Liver (tissue), 9 donors: ENCODE data around the gene RPL10. TPM values are rescaled to one million over a fixed set of nuclear protein-coding genes. Genes with fewer than 3 reads are reported as not detected.

Experiments used
- DNase-seq: peaks from one replicate; pipeline ENCODE4 v3.0.0-alpha.2; 2017; ENCODE audit warnings: low spot score
- H3K27ac ChIP-seq, 2 donors: one replicate each; pipeline ENCODE4 v1.7.0; 2013; ENCODE audit warnings: inconsistent platforms in 2 of 2, low read length in 2 of 2, control low read depth in 1 of 2, low read depth in 1 of 2, mild to moderate bottlenecking in 1 of 2
- H3K27me3 ChIP-seq, 4 donors: one replicate each; pipeline versions ENCODE4 v1.6.1 to v1.7.0; 2013; ENCODE audit warnings: low read length in 3 of 4, inconsistent platforms in 1 of 4, mild to moderate bottlenecking in 1 of 4, moderate library complexity in 1 of 4; ENCODE audit not compliant: control insufficient read depth in 4 of 4, insufficient read depth in 4 of 4
- H3K36me3 ChIP-seq, 4 donors: one replicate each; pipeline versions ENCODE4 v1.6.1 to v1.7.0; 2013; ENCODE audit warnings: low read length in 3 of 4, mild to moderate bottlenecking in 3 of 4, low read depth in 1 of 4, moderate library complexity in 1 of 4; ENCODE audit not compliant: control insufficient read depth in 4 of 4, insufficient read depth in 3 of 4
- H3K4me1 ChIP-seq, 4 donors: one replicate each; pipeline versions ENCODE4 v1.6.1 to v1.7.0; 2013; ENCODE audit warnings: low read length in 3 of 4, mild to moderate bottlenecking in 3 of 4, moderate library complexity in 1 of 4; ENCODE audit not compliant: control insufficient read depth in 4 of 4, insufficient read depth in 4 of 4
- H3K4me3 ChIP-seq, 3 donors: one replicate each; pipeline versions ENCODE4 v1.6.1 to v1.7.0; 2013; ENCODE audit warnings: low read length in 3 of 3, control low read depth in 1 of 3, low read depth in 1 of 3, mild to moderate bottlenecking in 1 of 3
- H3K9ac ChIP-seq, 2 donors: one replicate each; pipeline ENCODE4 v1.7.0; 2013; ENCODE audit warnings: low read length in 2 of 2, mild to moderate bottlenecking in 2 of 2, moderate library complexity in 2 of 2, control low read depth in 1 of 2, low read depth in 1 of 2
- H3K9me3 ChIP-seq, 4 donors: one replicate each; pipeline versions ENCODE4 v1.6.1 to v1.7.0; 2013; ENCODE audit warnings: low read length in 3 of 4; ENCODE audit not compliant: control insufficient read depth in 4 of 4
- CTCF ChIP-seq: fragments of 150-350 bp; IDR thresholded peaks from 2 replicates; pipeline ENCODE4 v1.5.1; 2017; ENCODE audit warnings: improper control_type of control experiment, low read depth, low read length; ENCODE audit not compliant: missing input control
- GABPA ChIP-seq, 2 donors: IDR thresholded peaks in 1 of 2; conservative IDR thresholded peaks in 1 of 2; 2 replicates each; pipeline ENCODE4 v1.6.1; 2016; ENCODE audit warnings: antibody characterized with exemption in 2 of 2, mild to moderate bottlenecking in 1 of 2, moderate library complexity in 1 of 2
- HNF4A ChIP-seq, 2 donors: conservative IDR thresholded peaks; 2 replicates each; pipeline ENCODE4 v1.6.1; 2016; ENCODE audit warnings: antibody characterized with exemption in 2 of 2, mild to moderate bottlenecking in 2 of 2
- HNF4G ChIP-seq: IDR thresholded peaks from 2 replicates; pipeline ENCODE4 v1.6.1; 2016; ENCODE audit warnings: antibody characterized with exemption
- JUND ChIP-seq, 2 donors: IDR thresholded peaks; 2 replicates each; pipeline ENCODE4 v1.6.1; 2016; ENCODE audit warnings: antibody characterized with exemption in 2 of 2
- MAX ChIP-seq: IDR thresholded peaks from 2 replicates; pipeline ENCODE4 v1.6.1; 2016; ENCODE audit warnings: antibody characterized with exemption
- NR2F2 ChIP-seq: IDR thresholded peaks from 2 replicates; pipeline ENCODE4 v1.6.1; 2016; ENCODE audit warnings: antibody characterized with exemption
- REST ChIP-seq: IDR thresholded peaks from 2 replicates; pipeline ENCODE4 v1.6.1; 2016; ENCODE audit warnings: antibody characterized with exemption, mild to moderate bottlenecking
- RXRA ChIP-seq, 2 donors: IDR thresholded peaks; 2 replicates each; pipeline ENCODE4 v1.6.1; 2017 to 2018; ENCODE audit warnings: antibody characterized with exemption in 2 of 2, mild to moderate bottlenecking in 1 of 2
- SP1 ChIP-seq: IDR thresholded peaks from 2 replicates; pipeline ENCODE4 v1.6.1; 2018; ENCODE audit warnings: antibody characterized with exemption, mild to moderate bottlenecking
- TAF1 ChIP-seq: conservative IDR thresholded peaks from 2 replicates; pipeline ENCODE4 v1.6.1; 2016; ENCODE audit warnings: antibody characterized with exemption, mild to moderate bottlenecking
- YY1 ChIP-seq: IDR thresholded peaks from 2 replicates; pipeline ENCODE4 v1.6.1; 2016; ENCODE audit warnings: antibody characterized with exemption, mild to moderate bottlenecking
- ZBTB33 ChIP-seq: IDR thresholded peaks from 2 replicates; pipeline ENCODE4 v1.6.1; 2016; ENCODE audit warnings: antibody characterized with exemption
- WGBS: extraction: QIAGEN DNeasy Blood & Tissue Kit; methylation state at CpG from one replicate; pipeline ENCODE4 v1.1.7; 2013; 5-methylcytosine and 5-hydroxymethylcytosine counted together
- polyA plus RNA-seq, 2 donors: library from polyadenylated mRNA; stranded (reverse) in 1 of 2; unstranded in 1 of 2; fragments of 200-250 nt in 1 of 2; fragments of >200 nt in 1 of 2; fragmentation: Nextera tagmentation in 1 of 2; extraction: Ambion mirVana in 1 of 2; gene quantifications; one replicate each; pipeline versions ENCODE4 v1.2.1 to v1.2.3, GENCODE V29; 2013 to 2015
- total RNA-seq, 2 donors: library from RNA; depleted of rRNA; stranded (reverse); fragments of >200 nt; gene quantifications; one replicate each; pipeline ENCODE4 v1.2.3, GENCODE V29; 2014
- TF ChIP-seq, protein P1 (sequence below): IDR thresholded peaks from 2 replicates; pipeline ENCODE4 v1.6.1; 2016; ENCODE audit warnings: antibody characterized with exemption
- donor health status: healthy.
- donor health status: healthy.
- donor health status: healthy.
- donor health status: healthy.
- donor health status: healthy.

Gene RPL10
- total and polyA plus RNA-seq, 4 donors, result 446 to 1,644 (median 1,423) TPM

DNA sequence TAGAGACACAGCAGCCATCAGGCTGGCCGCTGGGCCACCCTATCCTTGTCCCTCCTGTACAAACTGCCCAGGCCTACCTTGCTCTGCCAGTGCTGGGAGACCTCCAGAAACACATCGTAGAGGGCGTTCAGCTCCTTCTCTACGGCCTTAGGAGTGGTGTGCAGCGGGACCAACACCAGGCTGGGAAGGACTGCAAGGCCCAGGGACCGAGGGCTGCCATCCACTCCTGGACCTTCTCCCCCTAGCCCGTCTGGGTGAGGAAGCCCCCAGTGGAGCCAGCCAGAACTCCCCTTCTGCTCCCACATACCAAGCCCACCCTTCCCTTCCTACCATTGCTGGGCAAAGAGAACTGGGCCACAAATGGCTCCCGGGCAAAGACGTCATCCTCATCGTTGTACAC, 5.0 kb downstream of the RPL10 start:
- Histone ChIP-seq H3K4me1 (peaks cover 1 to 34% (median 26%) of the 10 kb centered on the region in 4 donors), H3K36me3 (peaks cover 0 to 10% (median 7%) of the 10 kb centered on the region in 4 donors), H3K27ac (no peak overlapping the region), H3K9me3 (no peaks in the 10 kb centered on the region), H3K4me3 (no peak overlapping the region), H3K9ac (no peak overlapping the region), H3K27me3 (no peaks in the 10 kb centered on the region)
- WGBS, result 95% methylated on average over 10 of the region's 10 CpGs
- DNase-seq, result no peak
- TF ChIP-seq HNF4G (no peak), MAX (no peak), SP1 (no peak), TAF1 (no peak), GABPA (IDR thresholded peaks at IDR 0.05 in 1 of 2, conservative IDR thresholded peaks at IDR 0.05 in 1 of 2) (no peak)

- DNase-seq, result no peak
- H3K36me3 ChIP-seq, result peaks cover 0 to 10% (median 7%) of the 10 kb centered on the region in 4 donors
- H3K9ac ChIP-seq, result no peak overlapping the region
- no peak overlapping the region for H3K27ac ChIP-seq
- H3K4me3 ChIP-seq, result no peak overlapping the region
- no peaks in the 10 kb centered on the region for H3K9me3 ChIP-seq
- TF ChIP-seq REST (no peak), NR2F2 (no peak), HNF4G (no peak), CTCF (no peak), RXRA (IDR thresholded peaks at IDR 0.05) (no peak)
- peaks cover 1 to 34% (median 26%) of the 10 kb centered on the region in 4 donors for H3K4me1 ChIP-seq
- H3K27me3 ChIP-seq, result no peaks in the 10 kb centered on the region
- 98% methylated on average over 4 of the region's 4 CpGs for WGBS
Observed at GRCh38 chrX:154403858-154404257, 5.7 kb downstream of the RPL10 start.

DNA sequence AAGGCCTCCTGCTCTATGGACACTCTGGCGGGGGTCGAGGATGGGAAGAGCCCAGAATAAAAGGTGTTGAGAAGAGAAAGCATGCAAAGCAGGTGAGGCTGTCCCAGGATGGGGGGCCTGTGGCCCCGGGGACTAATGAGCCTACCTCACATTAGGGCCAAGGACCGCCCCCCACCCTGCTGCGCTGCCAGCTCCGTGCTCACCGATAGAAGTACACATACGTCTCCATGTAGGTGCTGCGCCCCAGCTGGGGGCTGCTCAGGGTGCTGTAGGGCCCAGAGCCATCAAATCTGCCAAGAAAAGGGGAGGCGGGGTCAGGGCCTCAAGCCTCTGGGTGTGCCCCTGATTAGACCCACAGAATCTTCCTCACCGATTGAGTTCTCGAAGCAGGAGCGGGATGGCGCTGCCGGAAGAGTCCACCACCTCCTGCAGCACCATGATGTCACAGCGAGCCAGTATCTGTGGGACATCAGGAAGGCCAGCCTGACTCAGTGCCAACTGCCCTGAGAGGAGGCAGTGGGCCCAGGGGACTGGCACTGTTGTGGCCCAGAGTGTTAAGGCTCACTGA, 6.5 kb downstream of the RPL10 start:
- Histone ChIP-seq H3K9ac (no peak overlapping the region), H3K36me3 (peaks cover 2 to 5% (median 3%) of the 10 kb centered on the region in 4 donors), H3K27me3 (no peaks in the 10 kb centered on the region), H3K9me3 (no peaks in the 10 kb centered on the region), H3K27ac (no peak overlapping the region), H3K4me3 (no peak overlapping the region), H3K4me1 (peaks cover 1 to 27% (median 21%) of the 10 kb centered on the region in 4 donors)
- no peak for DNase-seq
- 97% methylated on average over 16 of the region's 16 CpGs for WGBS
- TF ChIP-seq, protein P1, sequence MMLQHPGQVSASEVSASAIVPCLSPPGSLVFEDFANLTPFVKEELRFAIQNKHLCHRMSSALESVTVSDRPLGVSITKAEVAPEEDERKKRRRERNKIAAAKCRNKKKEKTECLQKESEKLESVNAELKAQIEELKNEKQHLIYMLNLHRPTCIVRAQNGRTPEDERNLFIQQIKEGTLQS, result no peak
- TF ChIP-seq YY1 (no peak), RXRA (IDR thresholded peaks at IDR 0.05) (no peak), JUND (IDR thresholded peaks at IDR 0.05) (no peak), ZBTB33 (no peak), TAF1 (no peak), HNF4A (conservative IDR thresholded peaks at IDR 0.05) (no peak), REST (no peak)
